ENCODE data around the gene YPEL2.

DNA sequence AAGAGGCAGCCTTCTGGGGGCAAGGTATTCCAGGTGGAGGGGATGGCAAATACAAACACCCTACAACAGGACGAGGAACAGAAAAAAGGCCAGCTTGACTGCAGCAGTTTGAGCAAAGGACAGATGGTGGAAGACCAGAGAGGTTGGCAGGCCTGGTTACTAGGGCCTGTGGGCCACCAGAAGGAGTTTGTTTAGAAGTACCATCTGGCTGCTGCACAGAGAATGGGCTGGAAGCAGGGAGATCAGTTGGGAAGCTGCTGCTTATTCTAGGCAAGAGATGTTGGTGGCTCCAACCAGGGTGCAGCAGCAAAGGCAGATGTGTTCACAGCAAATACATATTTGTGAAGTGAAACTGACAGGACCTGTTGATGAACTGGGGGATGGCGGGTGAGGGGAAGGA lies 2.9 kb upstream of the YPEL2 start:
- TF ChIP-seq, protein P1, sequence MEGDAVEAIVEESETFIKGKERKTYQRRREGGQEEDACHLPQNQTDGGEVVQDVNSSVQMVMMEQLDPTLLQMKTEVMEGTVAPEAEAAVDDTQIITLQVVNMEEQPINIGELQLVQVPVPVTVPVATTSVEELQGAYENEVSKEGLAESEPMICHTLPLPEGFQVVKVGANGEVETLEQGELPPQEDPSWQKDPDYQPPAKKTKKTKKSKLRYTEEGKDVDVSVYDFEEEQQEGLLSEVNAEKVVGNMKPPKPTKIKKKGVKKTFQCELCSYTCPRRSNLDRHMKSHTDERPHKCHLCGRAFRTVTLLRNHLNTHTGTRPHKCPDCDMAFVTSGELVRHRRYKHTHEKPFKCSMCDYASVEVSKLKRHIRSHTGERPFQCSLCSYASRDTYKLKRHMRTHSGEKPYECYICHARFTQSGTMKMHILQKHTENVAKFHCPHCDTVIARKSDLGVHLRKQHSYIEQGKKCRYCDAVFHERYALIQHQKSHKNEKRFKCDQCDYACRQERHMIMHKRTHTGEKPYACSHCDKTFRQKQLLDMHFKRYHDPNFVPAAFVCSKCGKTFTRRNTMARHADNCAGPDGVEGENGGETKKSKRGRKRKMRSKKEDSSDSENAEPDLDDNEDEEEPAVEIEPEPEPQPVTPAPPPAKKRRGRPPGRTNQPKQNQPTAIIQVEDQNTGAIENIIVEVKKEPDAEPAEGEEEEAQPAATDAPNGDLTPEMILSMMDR (conservative IDR thresholded peaks at IDR 0.05; ENCODE audit: low read length) = no peak
- no peak for TF ChIP-seq EZH2phosphoT487 (IDR thresholded peaks at IDR 0.05; ENCODE audit: borderline replicate concordance)
